Measurements from ENCODE around the gene ADGRB3. TPM values are rescaled to one million over a fixed set of nuclear protein-coding genes. Genes with fewer than 3 reads are reported as not detected.

Gene ADGRB3
- polyA plus RNA-seq, 3 donors = 0.04 to 0.23 (median 0.05) TPM

DNA sequence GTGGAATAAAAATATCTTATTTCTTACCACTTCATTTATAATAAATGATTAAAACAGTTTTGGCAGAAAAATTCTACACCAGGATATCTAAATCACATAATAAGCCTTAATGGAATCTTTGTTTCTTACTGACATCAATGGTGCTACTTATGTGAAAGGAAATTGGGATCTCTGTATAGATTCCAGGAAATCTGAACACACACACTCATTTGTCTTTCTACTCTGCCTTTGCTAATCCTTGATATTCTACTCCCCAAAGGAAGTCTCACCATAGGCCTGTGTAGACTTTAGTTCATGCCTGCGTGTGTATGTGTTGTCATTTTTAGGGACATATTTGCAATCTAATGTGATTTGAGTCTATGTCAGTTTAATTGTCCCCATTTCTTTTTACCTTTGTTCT is 7.9 kb downstream of the ADGRB3 start:
- intact Hi-C loops (cut with micrococcal nuclease) = no loop called here
- H3K36me3 ChIP-seq (replicated peaks in 1 of 2; ENCODE audit: control insufficient read depth in 1 of 2, insufficient read depth in 2 of 2, low read length in 2 of 2) = no peaks in the 10 kb centered on the region
- H3K9me3 ChIP-seq (replicated peaks in 1 of 2; ENCODE audit: control insufficient read depth in 1 of 2, insufficient read depth in 1 of 2, low read length in 2 of 2) = no peaks in the 10 kb centered on the region
- H3K4me3 ChIP-seq (replicated peaks in 1 of 3; ENCODE audit: low read depth in 2 of 3, low read length in 3 of 3) = no peak overlapping the region
- Mint-ChIP-seq H3K27ac (no peak overlapping the region), H3K9me3 (no peaks in the 10 kb centered on the region), H3K36me3 (no peaks in the 10 kb centered on the region), H3K4me3 (no peak overlapping the region), H3K27me3 (ENCODE audit: low read depth in 3 of 3) (peaks cover 2 to 23% (median 4%) of the 10 kb centered on the region in 3 donors), H3K4me1 (peaks cover 13% of the 10 kb centered on the region)
- TF ChIP-seq, protein P1, sequence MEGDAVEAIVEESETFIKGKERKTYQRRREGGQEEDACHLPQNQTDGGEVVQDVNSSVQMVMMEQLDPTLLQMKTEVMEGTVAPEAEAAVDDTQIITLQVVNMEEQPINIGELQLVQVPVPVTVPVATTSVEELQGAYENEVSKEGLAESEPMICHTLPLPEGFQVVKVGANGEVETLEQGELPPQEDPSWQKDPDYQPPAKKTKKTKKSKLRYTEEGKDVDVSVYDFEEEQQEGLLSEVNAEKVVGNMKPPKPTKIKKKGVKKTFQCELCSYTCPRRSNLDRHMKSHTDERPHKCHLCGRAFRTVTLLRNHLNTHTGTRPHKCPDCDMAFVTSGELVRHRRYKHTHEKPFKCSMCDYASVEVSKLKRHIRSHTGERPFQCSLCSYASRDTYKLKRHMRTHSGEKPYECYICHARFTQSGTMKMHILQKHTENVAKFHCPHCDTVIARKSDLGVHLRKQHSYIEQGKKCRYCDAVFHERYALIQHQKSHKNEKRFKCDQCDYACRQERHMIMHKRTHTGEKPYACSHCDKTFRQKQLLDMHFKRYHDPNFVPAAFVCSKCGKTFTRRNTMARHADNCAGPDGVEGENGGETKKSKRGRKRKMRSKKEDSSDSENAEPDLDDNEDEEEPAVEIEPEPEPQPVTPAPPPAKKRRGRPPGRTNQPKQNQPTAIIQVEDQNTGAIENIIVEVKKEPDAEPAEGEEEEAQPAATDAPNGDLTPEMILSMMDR (IDR thresholded peaks at IDR 0.05) = no peak
- no peak overlapping the region for H2AFZ ChIP-seq (ENCODE audit: insufficient read depth, low read depth, low read length, poor library complexity, severe bottlenecking)
- peaks cover under 1% of the 10 kb centered on the region in 2 donors for H3K27me3 ChIP-seq (ENCODE audit: control insufficient read depth in 2 of 2, insufficient read depth in 2 of 2, low read length in 2 of 2)
- H3K79me2 ChIP-seq (ENCODE audit: insufficient read depth, low read length) = no peaks in the 10 kb centered on the region
- H3K4me1 ChIP-seq (ENCODE audit: control insufficient read depth in 1 of 2, insufficient read depth in 2 of 2, low read length in 2 of 2) = peaks cover 10 to 14% of the 10 kb centered on the region in 2 donors
- no CpG with 5 or more reads among the region's 1 CpG for WGBS (ENCODE audit: insufficient coverage)
- no peaks in the 10 kb centered on the region for H4K20me1 ChIP-seq (ENCODE audit: insufficient read depth, low read length)
- H3K4me2 ChIP-seq (replicated peaks; ENCODE audit: extremely low read depth, low read length, poor library complexity, severe bottlenecking) = no peak overlapping the region
- no peak overlapping the region for H3K27ac ChIP-seq (ENCODE audit: low read depth in 1 of 2, low read length in 2 of 2)
- no peak overlapping the region for H3K9ac ChIP-seq (ENCODE audit: insufficient read depth, low read length, poor library complexity, severe bottlenecking)
- DNase-seq = no peak

DNA sequence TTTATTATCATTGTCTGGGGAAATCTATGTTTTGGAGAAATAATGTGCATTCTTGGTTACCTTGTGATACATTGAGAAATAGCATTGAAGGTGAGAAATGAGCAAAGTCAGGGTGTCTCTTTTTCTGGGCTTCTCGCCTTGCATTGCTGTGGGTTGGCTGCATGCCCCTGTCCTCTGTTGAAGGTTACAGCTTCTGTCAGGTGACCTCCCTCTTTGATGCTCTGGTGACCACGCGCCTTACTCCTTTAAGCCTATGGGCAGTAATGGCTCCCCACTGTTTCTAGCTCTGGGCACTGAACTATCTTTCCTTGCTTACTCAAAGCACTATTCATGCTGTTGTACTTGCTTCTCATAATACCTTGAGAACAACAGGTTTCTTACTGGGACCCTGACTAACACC is 14.6 kb downstream of the ADGRB3 start:
- Histone ChIP-seq H4K20me1 (ENCODE audit: insufficient read depth, low read length) (no peaks in the 10 kb centered on the region), H2AFZ (ENCODE audit: insufficient read depth, low read depth, low read length, poor library complexity, severe bottlenecking) (no peak overlapping the region), H3K79me2 (ENCODE audit: insufficient read depth, low read length) (no peaks in the 10 kb centered on the region), H3K27me3 (ENCODE audit: control insufficient read depth in 2 of 2, insufficient read depth in 2 of 2, low read length in 2 of 2) (no peaks in the 10 kb centered on the region), H3K27ac (ENCODE audit: low read depth in 1 of 2, low read length in 2 of 2) (no peak overlapping the region), H3K9me3 (replicated peaks in 1 of 2; ENCODE audit: control insufficient read depth in 1 of 2, insufficient read depth in 1 of 2, low read length in 2 of 2) (no peaks in the 10 kb centered on the region), H3K4me3 (replicated peaks in 1 of 3; ENCODE audit: low read depth in 2 of 3, low read length in 3 of 3) (no peak overlapping the region), H3K4me2 (replicated peaks; ENCODE audit: extremely low read depth, low read length, poor library complexity, severe bottlenecking) (no peak overlapping the region), H3K9ac (ENCODE audit: insufficient read depth, low read length, poor library complexity, severe bottlenecking) (no peak overlapping the region), H3K4me1 (ENCODE audit: control insufficient read depth in 1 of 2, insufficient read depth in 2 of 2, low read length in 2 of 2) (no peaks in the 10 kb centered on the region), H3K36me3 (replicated peaks in 1 of 2; ENCODE audit: control insufficient read depth in 1 of 2, insufficient read depth in 2 of 2, low read length in 2 of 2) (no peaks in the 10 kb centered on the region)
- no peak overlapping the region for H3K27ac Mint-ChIP-seq
- H3K27me3 Mint-ChIP-seq (ENCODE audit: low read depth in 3 of 3) = peaks cover 3 to 6% (median 3%) of the 10 kb centered on the region in 3 donors
- no peaks in the 10 kb centered on the region for H3K36me3 Mint-ChIP-seq
- no peak overlapping the region for H3K4me3 Mint-ChIP-seq
- 100% methylated on average over 3 of the region's 3 CpGs for WGBS (ENCODE audit: insufficient coverage)
- no peaks in the 10 kb centered on the region for H3K4me1 Mint-ChIP-seq
- no peaks in the 10 kb centered on the region for H3K9me3 Mint-ChIP-seq
- TF ChIP-seq, protein P1 (IDR thresholded peaks at IDR 0.05) = no peak
- intact Hi-C loops (cut with micrococcal nuclease) = no loop called here
- DNase-seq = no peak
